Measurements from ENCODE around the gene SFXN3. TPM values are rescaled to one million over a fixed set of nuclear protein-coding genes. Genes with fewer than 3 reads are reported as not detected.

The SFXN3 gene
- total RNA-seq, 1 donor from 2014 or later = 81.0 TPM

GRCh38 chr10:101005361-101005760, 25.7 kb upstream of the SFXN3 start:
- Mint-ChIP-seq H3K9me3 (ENCODE audit: unreplicated experiment) (no peaks in the 10 kb centered on the region), H3K27me3 (ENCODE audit: unreplicated experiment) (no peaks in the 10 kb centered on the region), H3K4me3 (ENCODE audit: unreplicated experiment) (no peak overlapping the region), H3K27ac (ENCODE audit: unreplicated experiment) (no peak overlapping the region), H3K4me1 (ENCODE audit: unreplicated experiment) (peaks cover 15% of the 10 kb centered on the region), H3K36me3 (ENCODE audit: unreplicated experiment) (peaks cover 13% of the 10 kb centered on the region)
- TF ChIP-seq CTCF (IDR thresholded peaks at IDR 0.05) = no peak
- no peak for DNase-seq (ENCODE audit: extremely low spot score, unreplicated experiment)

GRCh38 chr10:101005869-101006567, 25.0 kb upstream of the SFXN3 start:
- H3K27me3 Mint-ChIP-seq (ENCODE audit: unreplicated experiment) = no peaks in the 10 kb centered on the region
- H3K4me1 Mint-ChIP-seq (ENCODE audit: unreplicated experiment) = peaks cover 11% of the 10 kb centered on the region
- H3K27ac Mint-ChIP-seq (ENCODE audit: unreplicated experiment) = peak overlapping the region; percentile 34
- no peak overlapping the region for H3K4me3 Mint-ChIP-seq (ENCODE audit: unreplicated experiment)
- peaks cover 13% of the 10 kb centered on the region for H3K36me3 Mint-ChIP-seq (ENCODE audit: unreplicated experiment)
- no peaks in the 10 kb centered on the region for H3K9me3 Mint-ChIP-seq (ENCODE audit: unreplicated experiment)
- no peak for TF ChIP-seq CTCF (IDR thresholded peaks at IDR 0.05)
- DNase-seq (ENCODE audit: extremely low spot score, unreplicated experiment) = no peak

GRCh38 chr10:101006593-101007098, 24.4 kb upstream of the SFXN3 start:
- H3K27ac Mint-ChIP-seq (ENCODE audit: unreplicated experiment) = peak overlapping the region; percentile 34
- no peak overlapping the region for H3K4me3 Mint-ChIP-seq (ENCODE audit: unreplicated experiment)
- no peaks in the 10 kb centered on the region for H3K27me3 Mint-ChIP-seq (ENCODE audit: unreplicated experiment)
- H3K4me1 Mint-ChIP-seq (ENCODE audit: unreplicated experiment) = peaks cover 5% of the 10 kb centered on the region
- no peak for TF ChIP-seq CTCF (IDR thresholded peaks at IDR 0.05)
- no peak for DNase-seq (ENCODE audit: extremely low spot score, unreplicated experiment)
- no peaks in the 10 kb centered on the region for H3K9me3 Mint-ChIP-seq (ENCODE audit: unreplicated experiment)
- H3K36me3 Mint-ChIP-seq (ENCODE audit: unreplicated experiment) = peaks cover 13% of the 10 kb centered on the region

GRCh38 chr10:101007099-101007711, 23.8 kb upstream of the SFXN3 start:
- H3K36me3 Mint-ChIP-seq (ENCODE audit: unreplicated experiment) = peaks cover 13% of the 10 kb centered on the region
- no peak for DNase-seq (ENCODE audit: extremely low spot score, unreplicated experiment)
- H3K4me3 Mint-ChIP-seq (ENCODE audit: unreplicated experiment) = no peak overlapping the region
- peaks cover 2% of the 10 kb centered on the region for H3K4me1 Mint-ChIP-seq (ENCODE audit: unreplicated experiment)
- no peaks in the 10 kb centered on the region for H3K9me3 Mint-ChIP-seq (ENCODE audit: unreplicated experiment)
- no peak overlapping the region for H3K27ac Mint-ChIP-seq (ENCODE audit: unreplicated experiment)
- no peak for TF ChIP-seq CTCF (IDR thresholded peaks at IDR 0.05)
- H3K27me3 Mint-ChIP-seq (ENCODE audit: unreplicated experiment) = no peaks in the 10 kb centered on the region

Measured in osteocyte (in vitro differentiated cells).